NCI-H510A (cell line): ENCODE measurements around the gene SLC35A2.

ENCODE experiments used
- DNase-seq: peaks from one replicate; lab custom pipeline; 2025; lab: John Stamatoyannopoulos, UW

The SLC35A2 gene

GRCh38 chrX:48927123-48927522 is 15.7 kb upstream of the SLC35A2 start:
- DNase-seq = no peak

- DNase-seq = no peak
Observed at GRCh38 chrX:48924270-48924669, 12.8 kb upstream of the SLC35A2 start.

- DNase-seq = no peak
Observed at GRCh38 chrX:48923771-48924170, 12.3 kb upstream of the SLC35A2 start.

GRCh38 chrX:48920718-48921104 is 9.3 kb upstream of the SLC35A2 start:
- DNase-seq = no peak

- no peak for DNase-seq
Observed at GRCh38 chrX:48919947-48920717, 8.7 kb upstream of the SLC35A2 start.

- DNase-seq = no peak
Observed at GRCh38 chrX:48919360-48919841, 8.0 kb upstream of the SLC35A2 start.

- DNase-seq = peak; percentile 92
Observed at GRCh38 chrX:48918643-48919340, 7.3 kb upstream of the SLC35A2 start, which contains the start of gene PIM2. Gene PIM2 (minus strand): TSS chrX:48919024. CDS start chrX:48918834, 190 bp downstream.

- DNase-seq = no peak
Observed at GRCh38 chrX:48918301-48918642, 6.8 kb upstream of the SLC35A2 start.

GRCh38 chrX:48917139-48918001 is 5.9 kb upstream of the SLC35A2 start:
- DNase-seq = peak; percentile 62

- no peak for DNase-seq
Observed at GRCh38 chrX:48914593-48915493, 3.4 kb upstream of the SLC35A2 start.

GRCh38 chrX:48913605-48914366 is 2.3 kb upstream of the SLC35A2 start:
- no peak for DNase-seq

- DNase-seq = no peak
Observed at GRCh38 chrX:48910926-48911411, 477 bp downstream of the SLC35A2 start.

GRCh38 chrX:48909703-48910294 is 1.6 kb downstream of the SLC35A2 start:
- DNase-seq = no peak

GRCh38 chrX:48908600-48908999 is 2.8 kb downstream of the SLC35A2 start:
- no peak for DNase-seq

- DNase-seq = no peak
Observed at GRCh38 chrX:48905090-48905790, 6.2 kb downstream of the SLC35A2 start.

GRCh38 chrX:48904626-48905025 is 6.8 kb downstream of the SLC35A2 start:
- no peak for DNase-seq

- DNase-seq = no peak
Observed at GRCh38 chrX:48904180-48904579, 7.3 kb downstream of the SLC35A2 start.

- DNase-seq = no peak
Observed at GRCh38 chrX:48903290-48903689, 8.2 kb downstream of the SLC35A2 start.

GRCh38 chrX:48902776-48903175 is 8.7 kb downstream of the SLC35A2 start:
- DNase-seq = no peak
